ENCODE measurements around the gene KRTAP6-3.

KRTAP6-3 gene

DNA sequence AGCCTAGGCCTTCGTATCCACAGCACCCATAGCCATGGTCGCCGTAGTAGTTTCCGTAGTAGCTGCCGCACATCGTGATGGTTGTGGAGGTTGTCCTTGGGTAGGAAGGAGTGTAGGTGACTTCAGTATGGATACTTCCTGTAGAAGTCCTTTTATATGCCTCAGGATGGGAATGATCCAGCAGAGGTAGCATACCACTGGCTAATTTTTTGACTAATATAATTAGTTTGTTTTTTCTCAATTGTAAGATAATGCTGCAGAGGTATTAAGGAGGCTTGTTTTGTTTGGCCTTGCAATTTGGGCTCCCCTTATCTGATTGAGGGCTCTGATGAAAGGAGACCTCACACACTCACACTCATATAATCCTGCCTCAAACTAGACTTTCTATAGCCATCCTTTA is 6.6 kb downstream of the KRTAP6-3 start, which contains the start of gene KRTAP6-2:
Gene KRTAP6-2, minus strand, starts transcription at position 101 of the 400 bp plus-strand sequence. Its CDS starts 28 bp downstream, at position 73.
- no peak for DNase-seq (ENCODE audit: low spot score)
- in situ Hi-C loops (cut with MboI; ENCODE audit: low pct_unique_long_range_greater_than_20kb, low sequenced_read_pairs, unreplicated experiment) = no loop called here
- TF ChIP-seq, protein P1, sequence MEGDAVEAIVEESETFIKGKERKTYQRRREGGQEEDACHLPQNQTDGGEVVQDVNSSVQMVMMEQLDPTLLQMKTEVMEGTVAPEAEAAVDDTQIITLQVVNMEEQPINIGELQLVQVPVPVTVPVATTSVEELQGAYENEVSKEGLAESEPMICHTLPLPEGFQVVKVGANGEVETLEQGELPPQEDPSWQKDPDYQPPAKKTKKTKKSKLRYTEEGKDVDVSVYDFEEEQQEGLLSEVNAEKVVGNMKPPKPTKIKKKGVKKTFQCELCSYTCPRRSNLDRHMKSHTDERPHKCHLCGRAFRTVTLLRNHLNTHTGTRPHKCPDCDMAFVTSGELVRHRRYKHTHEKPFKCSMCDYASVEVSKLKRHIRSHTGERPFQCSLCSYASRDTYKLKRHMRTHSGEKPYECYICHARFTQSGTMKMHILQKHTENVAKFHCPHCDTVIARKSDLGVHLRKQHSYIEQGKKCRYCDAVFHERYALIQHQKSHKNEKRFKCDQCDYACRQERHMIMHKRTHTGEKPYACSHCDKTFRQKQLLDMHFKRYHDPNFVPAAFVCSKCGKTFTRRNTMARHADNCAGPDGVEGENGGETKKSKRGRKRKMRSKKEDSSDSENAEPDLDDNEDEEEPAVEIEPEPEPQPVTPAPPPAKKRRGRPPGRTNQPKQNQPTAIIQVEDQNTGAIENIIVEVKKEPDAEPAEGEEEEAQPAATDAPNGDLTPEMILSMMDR (IDR thresholded peaks at IDR 0.05; ENCODE audit: extremely low read depth, insufficient read depth, missing control alignments) = no peak

DNA sequence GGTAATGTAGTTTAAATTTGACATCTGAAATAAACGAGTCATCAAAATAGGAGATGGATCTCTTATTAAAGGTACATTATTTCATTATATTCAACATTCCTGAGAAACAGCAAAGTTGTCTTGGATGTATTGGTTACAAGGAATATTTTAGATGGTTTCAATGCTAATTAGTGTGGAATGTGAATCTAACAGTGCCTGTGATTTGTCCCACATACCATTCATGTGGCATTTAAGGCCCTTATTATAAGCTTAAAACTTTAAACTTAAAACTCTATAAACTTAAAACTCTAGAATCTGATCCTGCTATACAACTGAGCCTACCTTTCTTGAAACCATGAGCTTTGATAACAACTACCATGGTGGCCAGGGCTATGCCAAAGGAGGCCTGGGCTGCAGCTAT is 8.5 kb downstream of the KRTAP6-3 start, which contains the start of gene KRTAP22-1:
Gene KRTAP22-1, plus strand, starts transcription at position 301 of the 400 bp plus-strand sequence.
- no peak for DNase-seq (ENCODE audit: low spot score)
- TF ChIP-seq, protein P1 (IDR thresholded peaks at IDR 0.05; ENCODE audit: extremely low read depth, insufficient read depth, missing control alignments) = no peak

DNA sequence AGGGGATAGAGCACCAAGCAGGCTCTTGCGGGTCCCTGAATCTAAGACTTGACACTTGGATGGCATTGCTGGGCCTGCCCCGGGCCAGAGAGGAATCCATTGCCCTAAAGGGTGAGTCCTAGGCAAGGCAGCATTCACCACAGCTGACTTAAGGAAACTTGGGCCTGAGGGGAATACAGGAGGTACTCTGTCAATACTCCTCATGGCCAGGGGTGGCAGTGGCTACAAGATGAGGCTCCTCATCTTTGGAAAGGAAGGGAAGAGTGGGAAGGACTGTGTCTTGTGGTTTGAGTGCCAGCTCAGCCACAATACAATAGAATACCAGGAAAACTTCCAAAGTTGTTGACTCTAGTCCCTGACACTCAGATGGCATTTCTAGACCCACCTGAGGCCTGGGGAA is 13.7 kb downstream of the KRTAP6-3 start:
- TF ChIP-seq, protein P1 (IDR thresholded peaks at IDR 0.05; ENCODE audit: extremely low read depth, insufficient read depth, missing control alignments) = no peak
- in situ Hi-C loops (cut with MboI; ENCODE audit: low pct_unique_long_range_greater_than_20kb, low sequenced_read_pairs, unreplicated experiment) = loop anchor here (25.0 kb wide), 1 partner anchor 106 kb away; the partner anchor contains the start of gene KRTAP21-3
- no peak for DNase-seq (ENCODE audit: low spot score)

More for the DNA sequence above, 8.5 kb downstream of the KRTAP6-3 start, which contains the start of gene KRTAP22-1:
- in situ Hi-C loops (cut with MboI; ENCODE audit: low pct_unique_long_range_greater_than_20kb, low sequenced_read_pairs, unreplicated experiment) = loop anchor here (25.0 kb wide), 1 partner anchor 112 kb away; the partner anchor contains the start of gene KRTAP21-3

DNA sequence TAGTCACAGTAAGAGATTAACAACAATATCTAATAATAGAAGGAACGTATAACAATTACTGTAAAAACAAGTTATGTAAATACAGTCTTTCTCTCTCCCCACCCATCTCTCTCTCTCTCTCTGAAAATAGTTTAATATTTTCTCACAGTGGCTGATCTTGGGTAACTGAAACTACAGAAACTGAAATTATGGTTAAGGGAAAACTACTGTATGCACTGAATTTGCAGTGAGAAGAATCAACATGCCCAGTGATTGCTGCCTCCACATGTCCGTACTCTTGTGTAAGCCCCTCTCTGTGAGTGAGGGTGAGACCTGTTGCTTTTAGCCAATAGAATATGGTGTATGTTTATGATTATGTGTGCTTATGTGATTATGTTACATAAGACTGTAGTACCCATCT is 19.9 kb downstream of the KRTAP6-3 start:
- TF ChIP-seq, protein P1 (IDR thresholded peaks at IDR 0.05; ENCODE audit: extremely low read depth, insufficient read depth, missing control alignments) = no peak
- DNase-seq (ENCODE audit: low spot score) = no peak
- in situ Hi-C loops (cut with MboI; ENCODE audit: low pct_unique_long_range_greater_than_20kb, low sequenced_read_pairs, unreplicated experiment) = loop anchor here (25.0 kb wide), 1 partner anchor 100 kb away; the partner anchor contains the start of gene KRTAP21-3

DNA sequence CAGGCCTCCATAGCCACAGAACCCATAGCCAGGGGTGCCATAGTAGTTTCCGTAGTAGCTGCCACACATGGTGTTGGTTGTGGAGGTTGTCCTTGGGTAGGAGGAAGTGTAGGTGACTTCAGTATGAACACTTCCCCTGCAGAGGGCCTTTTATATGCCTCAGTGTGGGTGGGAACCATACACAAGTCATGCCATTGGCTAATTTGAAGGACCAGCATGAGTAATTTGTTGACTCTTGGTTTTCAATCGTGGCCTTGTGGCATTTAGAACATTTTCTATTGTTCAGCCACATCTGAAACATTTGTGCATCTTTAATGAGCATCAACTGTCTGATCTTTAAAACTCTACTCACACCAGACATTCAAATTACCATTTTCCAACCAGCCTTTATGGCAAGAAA is 21.6 kb downstream of the KRTAP6-3 start, which contains the start of gene KRTAP6-1:
Gene KRTAP6-1, minus strand, starts transcription at position 95 of the 400 bp plus-strand sequence. Its CDS starts 26 bp downstream, at position 69.
- TF ChIP-seq, protein P1 (IDR thresholded peaks at IDR 0.05; ENCODE audit: extremely low read depth, insufficient read depth, missing control alignments) = no peak
- no peak for DNase-seq (ENCODE audit: low spot score)
- in situ Hi-C loops (cut with MboI; ENCODE audit: low pct_unique_long_range_greater_than_20kb, low sequenced_read_pairs, unreplicated experiment) = loop anchor here (25.0 kb wide), 1 partner anchor 98 kb away; the partner anchor contains the start of gene KRTAP21-3

DNA sequence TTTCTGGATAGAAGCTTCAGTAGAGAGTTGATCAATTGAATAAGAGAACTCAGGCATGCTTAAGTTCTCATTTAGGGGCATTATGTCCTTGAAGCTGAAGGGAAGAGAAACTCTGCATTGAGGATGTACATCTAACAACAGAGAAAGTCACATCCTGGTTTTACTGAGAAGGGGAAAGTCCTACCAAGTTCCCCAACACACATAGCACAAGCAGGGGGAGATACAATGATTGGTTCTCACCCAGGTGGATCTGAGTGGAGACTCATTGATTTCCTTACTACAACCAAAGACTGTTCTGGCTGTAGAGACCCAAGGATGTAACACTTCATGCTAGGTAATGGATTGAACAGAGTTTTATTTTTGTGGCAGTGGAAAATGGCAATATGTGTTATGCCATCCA is 23.0 kb downstream of the KRTAP6-3 start:
- DNase-seq (ENCODE audit: low spot score) = no peak
- TF ChIP-seq, protein P1 (IDR thresholded peaks at IDR 0.05; ENCODE audit: extremely low read depth, insufficient read depth, missing control alignments) = no peak
- in situ Hi-C loops (cut with MboI; ENCODE audit: low pct_unique_long_range_greater_than_20kb, low sequenced_read_pairs, unreplicated experiment) = loop anchor here (25.0 kb wide), 1 partner anchor 97 kb away; the partner anchor contains the start of gene KRTAP21-3
